ENCODE data around the gene DNAJB8. TPM values are rescaled to one million over a fixed set of nuclear protein-coding genes. Genes with fewer than 3 reads are reported as not detected.
A peak's percentile ranks its signal among the peaks of the same experiment; 100 is the strongest.

DNAJB8 gene
- total RNA-seq, 1 experiment from 2014 or later = not detected

GRCh38 chr3:128471110-128471509 lies 4.4 kb upstream of the DNAJB8 start:
- no peaks in the 10 kb centered on the region for H3K36me3 ChIP-seq (replicated peaks; ENCODE audit: control insufficient read depth, insufficient read depth, low read length)
- peaks cover 65% of the 10 kb centered on the region for H3K27me3 ChIP-seq (ENCODE audit: control insufficient read depth, insufficient read depth, low read length)
- H3K4me3 ChIP-seq (ENCODE audit: insufficient read depth, low read depth, low read length) = no peak overlapping the region
- DNase-seq = no peak

GRCh38 chr3:128470134-128470899 lies 3.6 kb upstream of the DNAJB8 start:
- Histone ChIP-seq H3K27me3 (ENCODE audit: control insufficient read depth, insufficient read depth, low read length) (peaks cover 59% of the 10 kb centered on the region), H3K36me3 (replicated peaks; ENCODE audit: control insufficient read depth, insufficient read depth, low read length) (no peaks in the 10 kb centered on the region)
- DNase-seq = no peak

GRCh38 chr3:128469556-128469955 lies 2.9 kb upstream of the DNAJB8 start:
- Histone ChIP-seq H3K4me3 (ENCODE audit: insufficient read depth, low read depth, low read length) (no peak overlapping the region), H3K36me3 (replicated peaks; ENCODE audit: control insufficient read depth, insufficient read depth, low read length) (no peaks in the 10 kb centered on the region), H3K27me3 (ENCODE audit: control insufficient read depth, insufficient read depth, low read length) (peaks cover 56% of the 10 kb centered on the region)
- no peak for DNase-seq

More at GRCh38 chr3:128470134-128470899, 3.6 kb upstream of the DNAJB8 start:
- H3K4me3 ChIP-seq (ENCODE audit: insufficient read depth, low read depth, low read length) = no peak overlapping the region

GRCh38 chr3:128468791-128469527 lies 2.3 kb upstream of the DNAJB8 start:
- Histone ChIP-seq H3K36me3 (replicated peaks; ENCODE audit: control insufficient read depth, insufficient read depth, low read length) (no peaks in the 10 kb centered on the region), H3K27me3 (ENCODE audit: control insufficient read depth, insufficient read depth, low read length) (peaks cover 50% of the 10 kb centered on the region), H3K4me3 (ENCODE audit: insufficient read depth, low read depth, low read length) (no peak overlapping the region)
- no peak for DNase-seq

GRCh38 chr3:128468285-128468790 lies 1.6 kb upstream of the DNAJB8 start:
- no peak overlapping the region for H3K4me3 ChIP-seq (ENCODE audit: insufficient read depth, low read depth, low read length)
- peaks cover 44% of the 10 kb centered on the region for H3K27me3 ChIP-seq (ENCODE audit: control insufficient read depth, insufficient read depth, low read length)
- no peaks in the 10 kb centered on the region for H3K36me3 ChIP-seq (replicated peaks; ENCODE audit: control insufficient read depth, insufficient read depth, low read length)
- peak; percentile 57 for DNase-seq

GRCh38 chr3:128464702-128465101 lies 2.0 kb downstream of the DNAJB8 start:
- no peak for DNase-seq
- H3K4me3 ChIP-seq (ENCODE audit: insufficient read depth, low read depth, low read length) = no peak overlapping the region
- H3K27me3 ChIP-seq (ENCODE audit: control insufficient read depth, insufficient read depth, low read length) = peaks cover 14% of the 10 kb centered on the region
- H3K36me3 ChIP-seq (replicated peaks; ENCODE audit: control insufficient read depth, insufficient read depth, low read length) = no peaks in the 10 kb centered on the region

- H3K4me3 ChIP-seq (ENCODE audit: insufficient read depth, low read depth, low read length) = no peak overlapping the region
- no peaks in the 10 kb centered on the region for H3K36me3 ChIP-seq (replicated peaks; ENCODE audit: control insufficient read depth, insufficient read depth, low read length)
- peaks cover 14% of the 10 kb centered on the region for H3K27me3 ChIP-seq (ENCODE audit: control insufficient read depth, insufficient read depth, low read length)
- peak; percentile 62 for DNase-seq
Observed at GRCh38 chr3:128464188-128464587, 2.5 kb downstream of the DNAJB8 start.

- H3K36me3 ChIP-seq (replicated peaks; ENCODE audit: control insufficient read depth, insufficient read depth, low read length) = no peaks in the 10 kb centered on the region
- no peak overlapping the region for H3K4me3 ChIP-seq (ENCODE audit: insufficient read depth, low read depth, low read length)
- no peak for DNase-seq
- H3K27me3 ChIP-seq (ENCODE audit: control insufficient read depth, insufficient read depth, low read length) = peaks cover 10% of the 10 kb centered on the region
Observed at GRCh38 chr3:128463771-128464170, 2.9 kb downstream of the DNAJB8 start.

- DNase-seq = peak; percentile 78
- Histone ChIP-seq H3K4me3 (ENCODE audit: insufficient read depth, low read depth, low read length) (no peak overlapping the region), H3K36me3 (replicated peaks; ENCODE audit: control insufficient read depth, insufficient read depth, low read length) (no peaks in the 10 kb centered on the region), H3K27me3 (ENCODE audit: control insufficient read depth, insufficient read depth, low read length) (peaks cover 10% of the 10 kb centered on the region)
Observed at GRCh38 chr3:128463354-128463753, 3.3 kb downstream of the DNAJB8 start.

- DNase-seq = no peak
- Histone ChIP-seq H3K4me3 (ENCODE audit: insufficient read depth, low read depth, low read length) (no peak overlapping the region), H3K36me3 (replicated peaks; ENCODE audit: control insufficient read depth, insufficient read depth, low read length) (no peaks in the 10 kb centered on the region), H3K27me3 (ENCODE audit: control insufficient read depth, insufficient read depth, low read length) (peaks cover 10% of the 10 kb centered on the region)
Observed at GRCh38 chr3:128462931-128463330, 3.8 kb downstream of the DNAJB8 start.

GRCh38 chr3:128462341-128462910 lies 4.3 kb downstream of the DNAJB8 start:
- H3K4me3 ChIP-seq (ENCODE audit: insufficient read depth, low read depth, low read length) = no peak overlapping the region
- DNase-seq = no peak
- H3K27me3 ChIP-seq (ENCODE audit: control insufficient read depth, insufficient read depth, low read length) = peaks cover 10% of the 10 kb centered on the region
- H3K36me3 ChIP-seq (replicated peaks; ENCODE audit: control insufficient read depth, insufficient read depth, low read length) = no peaks in the 10 kb centered on the region

GRCh38 chr3:128461731-128462130 lies 5.0 kb downstream of the DNAJB8 start:
- no peaks in the 10 kb centered on the region for H3K36me3 ChIP-seq (replicated peaks; ENCODE audit: control insufficient read depth, insufficient read depth, low read length)
- peaks cover 9% of the 10 kb centered on the region for H3K27me3 ChIP-seq (ENCODE audit: control insufficient read depth, insufficient read depth, low read length)
- H3K4me3 ChIP-seq (ENCODE audit: insufficient read depth, low read depth, low read length) = no peak overlapping the region
- peak; percentile 68 for DNase-seq

- Histone ChIP-seq H3K4me3 (ENCODE audit: insufficient read depth, low read depth, low read length) (no peak overlapping the region), H3K27me3 (ENCODE audit: control insufficient read depth, insufficient read depth, low read length) (no peaks in the 10 kb centered on the region; the same call in none of the 2 replicates), H3K36me3 (replicated peaks; ENCODE audit: control insufficient read depth, insufficient read depth, low read length) (no peaks in the 10 kb centered on the region)
- DNase-seq = no peak
Observed at GRCh38 chr3:128459461-128459820, 7.2 kb downstream of the DNAJB8 start.

GRCh38 chr3:128458746-128459460 lies 7.8 kb downstream of the DNAJB8 start:
- no peak for DNase-seq
- Histone ChIP-seq H3K36me3 (replicated peaks; ENCODE audit: control insufficient read depth, insufficient read depth, low read length) (no peaks in the 10 kb centered on the region), H3K27me3 (ENCODE audit: control insufficient read depth, insufficient read depth, low read length) (no peaks in the 10 kb centered on the region; the same call in none of the 2 replicates), H3K4me3 (ENCODE audit: insufficient read depth, low read depth, low read length) (no peak overlapping the region)

All from H7 (cell line).